IPS-NIHi11 (cell line): ENCODE data around the gene ZNF319.

ENCODE experiments used
- DNase-seq: peaks from one replicate; pipeline ENCODE4 v3.0.0; 2012; ENCODE audit warnings: mixed read lengths, low spot score

ZNF319 gene

DNA sequence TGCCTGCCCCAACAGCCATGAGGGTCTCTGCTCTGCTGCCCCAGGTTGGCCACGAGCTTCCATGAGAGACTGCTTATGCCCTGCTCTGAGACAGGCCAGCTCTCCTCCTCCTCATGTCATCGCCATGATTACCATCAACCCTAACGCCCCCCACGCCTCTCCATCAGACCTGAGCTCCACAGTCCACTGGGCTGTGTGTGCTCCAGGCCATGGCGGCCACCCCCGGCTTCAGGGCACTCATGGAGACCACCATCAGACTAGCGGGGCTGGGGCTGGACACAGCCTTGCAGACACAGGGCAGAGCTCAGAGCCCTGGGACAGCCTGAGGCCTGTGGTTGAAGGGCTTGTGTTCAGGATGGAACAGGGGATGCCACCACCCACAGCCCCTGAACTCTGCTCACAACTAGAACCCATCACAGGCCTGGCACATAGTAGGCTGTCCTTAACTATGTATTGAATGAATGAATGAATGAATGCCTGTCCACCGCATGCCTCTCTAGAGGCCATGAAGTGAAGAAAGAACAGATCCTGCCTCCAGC, 44.1 kb downstream of the ZNF319 start:
- no peak for DNase-seq

DNA sequence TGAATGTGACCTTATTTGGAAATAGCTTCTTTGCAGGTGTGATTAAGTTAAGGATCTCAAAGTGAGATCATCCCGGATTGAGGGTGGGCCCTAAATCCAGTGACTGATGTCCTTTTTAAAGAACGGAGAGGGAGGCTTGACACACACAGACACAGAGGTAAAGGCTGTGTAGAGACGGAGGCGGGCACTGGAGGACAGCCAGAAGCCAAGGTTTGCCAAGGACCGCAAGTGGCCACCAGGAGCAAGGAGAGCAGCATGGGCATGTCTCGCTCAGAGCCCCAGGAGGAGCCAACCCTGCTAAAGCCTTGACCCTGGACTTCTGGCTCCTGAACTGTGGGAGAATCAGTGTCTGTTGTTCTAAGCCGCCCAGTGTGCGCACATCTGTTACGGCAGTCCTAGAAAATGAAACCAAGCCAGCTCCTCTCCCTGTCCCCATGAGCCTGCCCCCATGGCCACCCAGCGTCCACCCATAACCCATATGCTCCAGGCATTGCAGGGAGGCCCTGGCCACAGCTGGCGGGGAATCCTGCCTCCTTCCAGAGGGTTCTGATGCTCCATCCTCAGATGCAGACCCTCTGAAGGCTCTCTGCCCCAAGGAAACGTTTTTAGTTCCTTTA, 44.8 kb downstream of the ZNF319 start:
- no peak for DNase-seq

DNA sequence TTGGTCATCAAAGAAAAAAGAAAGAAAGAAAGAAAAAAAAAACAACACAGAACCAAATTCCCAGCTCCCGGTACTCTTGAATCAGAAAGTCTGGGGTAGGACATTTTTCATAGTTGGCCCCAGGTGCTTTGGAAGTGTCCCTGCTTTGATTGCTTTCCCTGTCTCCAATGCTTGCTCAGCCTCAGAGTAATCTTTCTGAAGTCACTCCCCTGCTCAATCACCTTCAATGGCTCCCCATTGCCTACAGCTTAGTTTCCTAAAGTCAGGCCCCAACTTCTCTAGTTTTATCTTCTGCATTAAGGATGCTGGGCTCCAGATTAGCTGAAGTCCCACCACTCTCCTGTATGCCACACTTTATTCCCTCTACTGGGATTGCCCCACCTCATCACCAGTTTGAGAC, 46.6 kb downstream of the ZNF319 start:
- DNase-seq = no peak

DNA sequence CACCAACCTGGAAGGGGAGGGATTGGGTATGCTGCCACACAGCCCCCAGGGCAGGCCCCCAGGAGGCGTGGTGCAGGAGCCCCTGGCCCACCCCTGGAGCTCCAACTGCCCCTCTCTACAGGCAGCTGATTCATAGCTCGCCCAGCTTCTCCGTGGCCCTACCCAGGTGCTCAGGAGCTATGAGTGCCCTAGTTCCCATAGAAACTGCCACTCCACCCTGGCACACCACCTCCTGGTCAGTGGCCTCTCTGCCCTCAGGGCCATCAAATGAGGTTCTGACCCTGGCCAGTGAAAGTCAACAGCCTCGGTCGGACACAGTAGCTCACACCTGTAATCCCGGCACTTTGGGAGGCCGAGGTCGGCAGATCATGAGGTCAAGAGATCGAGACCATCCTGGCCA, 47.6 kb downstream of the ZNF319 start:
- no peak for DNase-seq

DNA sequence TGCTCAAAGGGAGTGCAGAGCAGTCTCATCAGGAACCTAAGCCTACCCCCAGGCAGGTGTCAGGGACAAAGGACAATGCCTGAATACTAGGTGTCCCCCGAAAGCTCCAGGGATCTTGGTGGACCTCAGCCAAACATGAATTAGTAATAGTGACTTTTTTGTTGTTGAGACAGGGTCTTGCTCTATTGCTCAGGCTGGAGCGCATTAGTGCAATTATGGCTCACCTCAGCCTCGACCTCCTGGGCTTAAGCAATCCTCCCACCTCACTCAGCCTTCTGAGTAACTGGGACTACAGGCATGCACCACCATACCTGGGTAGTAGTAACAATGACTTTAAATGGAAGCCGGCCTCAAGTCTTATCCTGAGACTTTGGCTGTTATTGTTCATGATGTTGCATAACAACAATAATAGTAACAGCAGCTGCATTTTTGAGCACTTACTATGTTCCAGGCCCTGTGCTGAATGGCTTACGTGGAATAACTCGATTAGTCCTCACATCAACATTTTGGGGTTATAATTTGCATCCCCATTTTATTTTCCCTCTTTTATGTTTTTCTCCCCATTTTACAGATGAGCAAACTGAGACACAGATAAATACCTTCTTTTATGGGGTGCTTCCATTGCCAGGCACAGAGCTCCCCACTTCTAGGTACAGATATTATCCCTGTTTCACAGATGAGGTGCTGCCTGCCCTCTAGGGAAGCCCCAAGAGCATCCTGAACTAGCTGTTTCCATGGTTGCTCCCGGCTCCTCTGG, 49.1 kb downstream of the ZNF319 start:
- no peak for DNase-seq

DNA sequence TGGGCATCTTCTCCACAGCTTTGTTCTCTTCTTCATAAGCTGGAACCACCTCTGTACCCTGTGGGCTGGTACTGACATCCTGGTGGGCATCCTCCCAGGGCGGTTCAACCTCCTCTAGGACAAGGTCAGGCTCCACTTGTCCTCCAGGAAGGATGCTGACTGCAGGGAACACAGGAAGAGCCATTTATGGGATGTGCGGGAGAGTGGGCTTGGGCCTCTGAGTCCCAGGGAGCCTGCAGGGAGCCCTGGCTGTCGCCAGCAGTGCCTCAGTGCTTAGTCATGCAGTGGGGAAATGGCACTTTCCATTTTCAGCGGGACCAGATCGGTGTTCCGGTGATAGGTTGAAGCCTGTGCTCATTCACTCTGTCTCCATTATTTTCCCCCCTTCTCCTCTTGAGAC, 50.1 kb downstream of the ZNF319 start:
- DNase-seq = no peak

DNA sequence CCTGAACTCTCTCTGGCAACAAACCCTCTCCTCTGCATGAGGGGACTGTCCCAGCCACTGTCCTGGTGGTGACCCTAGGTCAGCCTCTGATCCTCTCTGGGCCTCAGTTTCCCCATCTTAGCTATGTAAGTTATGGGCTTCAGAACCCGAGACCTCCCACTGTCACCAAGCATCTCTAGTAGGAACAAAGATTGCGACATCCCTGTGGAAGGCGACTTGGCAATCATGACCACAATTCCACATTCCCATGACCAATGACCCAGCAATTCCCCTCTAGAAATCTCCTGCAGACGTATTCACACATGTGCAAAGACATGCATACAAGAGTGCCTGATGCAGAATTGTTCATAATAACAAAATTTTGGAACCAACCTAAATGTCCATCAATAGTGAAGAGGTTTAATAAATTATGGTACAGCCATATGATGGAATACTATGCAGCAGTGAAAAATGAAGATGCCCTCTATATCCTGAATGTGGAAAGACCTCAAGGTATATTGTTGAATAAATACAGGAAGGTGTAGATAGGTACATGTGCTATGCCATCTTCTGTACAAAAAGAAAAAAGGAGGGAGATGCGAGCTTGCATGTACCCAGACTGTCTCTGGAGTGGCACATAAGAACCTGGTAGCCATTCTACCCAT, 50.8 kb downstream of the ZNF319 start:
- no peak for DNase-seq

DNA sequence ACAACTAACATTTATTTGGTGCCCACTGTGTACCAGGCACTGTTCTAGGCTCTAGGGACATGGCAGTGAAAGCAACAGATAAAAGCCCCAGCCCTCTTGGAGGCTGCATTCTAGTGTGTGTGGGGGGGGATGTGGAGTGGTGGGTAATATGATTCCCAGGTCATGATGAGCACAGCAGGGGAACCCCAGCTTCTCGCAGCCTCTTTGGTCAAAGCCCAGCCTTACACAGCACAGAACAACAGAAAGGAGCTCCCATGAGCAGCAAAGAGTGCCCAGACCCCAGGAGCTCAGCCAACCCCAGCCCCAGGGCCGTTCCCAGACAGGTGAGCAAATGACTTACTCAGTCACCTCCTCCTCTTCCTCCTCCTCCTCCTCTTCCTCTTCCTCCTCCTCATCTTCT, 51.5 kb downstream of the ZNF319 start:
- peak; percentile 76 for DNase-seq

DNA sequence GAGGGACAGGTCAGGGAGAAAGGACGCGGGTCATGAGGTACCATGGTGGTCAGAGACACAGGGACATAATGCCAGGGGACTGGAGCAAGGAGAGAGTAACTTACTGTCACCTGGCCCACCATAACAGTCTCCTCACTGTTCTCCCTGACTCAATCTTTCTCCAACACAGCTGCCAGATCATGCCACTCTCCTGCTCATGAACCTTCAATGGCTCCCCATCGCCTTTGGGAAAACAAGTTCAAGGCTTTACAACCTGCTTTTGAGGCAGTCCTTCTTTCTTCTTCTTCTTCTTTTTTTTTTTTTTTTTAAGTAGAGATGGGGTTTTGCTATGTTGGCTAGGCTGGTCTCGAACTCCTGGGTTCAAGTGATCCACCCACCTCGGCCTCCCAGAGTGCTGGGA, 52.4 kb downstream of the ZNF319 start:
- no peak for DNase-seq

DNA sequence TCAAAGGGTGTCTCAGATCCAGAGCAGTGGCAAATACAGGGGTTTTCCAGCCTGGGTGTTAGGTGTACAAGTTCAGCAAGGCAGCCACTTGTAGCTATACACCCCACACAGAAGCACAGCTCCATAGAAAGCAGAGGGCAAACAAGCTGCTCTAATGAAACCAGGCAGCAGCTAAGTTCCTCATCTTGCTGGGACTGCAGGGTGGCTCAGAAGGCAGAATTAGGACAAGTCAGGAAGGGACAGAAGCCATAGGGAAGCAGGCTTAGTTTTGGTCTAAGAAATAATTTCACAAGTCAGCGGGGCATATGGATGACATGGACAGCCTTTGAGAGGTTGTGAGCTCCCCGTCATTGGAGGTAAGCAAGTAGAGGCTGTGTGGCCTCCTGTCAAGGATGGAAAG, 53.2 kb downstream of the ZNF319 start:
- no peak for DNase-seq

DNA sequence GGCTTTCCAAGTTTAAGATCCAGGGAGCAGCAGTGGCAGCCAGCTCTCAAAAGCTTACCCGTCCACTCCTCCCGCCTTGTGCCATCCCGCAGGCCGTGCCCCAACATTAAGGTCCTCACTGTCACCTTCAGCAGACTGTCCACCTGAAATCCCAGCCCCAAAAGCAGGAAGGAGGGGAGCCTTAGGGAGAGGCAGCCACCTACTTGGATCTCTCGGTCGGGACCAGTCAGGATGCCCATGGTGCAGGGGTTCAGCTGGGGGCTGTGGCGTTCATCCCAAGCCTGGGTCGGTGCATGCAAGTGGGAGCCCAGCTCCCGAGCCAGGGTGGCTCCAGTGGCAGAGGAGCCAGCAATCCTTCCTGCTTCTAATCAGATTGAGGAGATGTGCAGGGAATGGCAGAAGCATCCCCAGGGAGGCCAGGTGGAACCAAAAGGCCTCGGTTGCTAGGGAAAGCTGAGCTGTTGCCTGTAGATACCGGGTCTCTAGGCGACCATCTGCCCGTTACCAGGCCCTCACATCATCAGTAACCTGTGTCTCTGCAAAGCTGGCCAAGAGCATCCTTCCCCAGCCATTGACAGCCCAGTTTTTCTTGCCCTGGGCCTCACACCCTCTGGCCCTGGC, 54.2 kb downstream of the ZNF319 start:
- no peak for DNase-seq

DNA sequence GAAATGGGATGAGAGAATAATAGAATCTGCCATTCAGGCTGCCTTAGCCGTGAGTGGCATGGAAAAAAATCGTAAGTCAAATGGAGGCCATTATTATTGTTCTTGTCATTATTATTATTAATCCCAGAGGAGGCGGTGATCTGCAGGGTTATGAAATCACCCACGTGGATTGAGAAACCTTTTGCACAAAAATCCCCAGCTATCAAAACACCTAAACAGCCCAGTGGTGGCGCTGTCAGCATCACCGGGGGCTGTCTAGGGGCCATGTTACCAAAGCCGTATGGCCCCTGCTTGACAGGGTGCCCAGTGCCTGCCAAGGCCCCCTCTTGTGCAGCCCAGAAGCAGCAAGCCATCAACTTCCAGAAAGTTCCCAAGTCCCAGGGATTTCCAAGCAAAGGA, 54.7 kb downstream of the ZNF319 start:
- no peak for DNase-seq

DNA sequence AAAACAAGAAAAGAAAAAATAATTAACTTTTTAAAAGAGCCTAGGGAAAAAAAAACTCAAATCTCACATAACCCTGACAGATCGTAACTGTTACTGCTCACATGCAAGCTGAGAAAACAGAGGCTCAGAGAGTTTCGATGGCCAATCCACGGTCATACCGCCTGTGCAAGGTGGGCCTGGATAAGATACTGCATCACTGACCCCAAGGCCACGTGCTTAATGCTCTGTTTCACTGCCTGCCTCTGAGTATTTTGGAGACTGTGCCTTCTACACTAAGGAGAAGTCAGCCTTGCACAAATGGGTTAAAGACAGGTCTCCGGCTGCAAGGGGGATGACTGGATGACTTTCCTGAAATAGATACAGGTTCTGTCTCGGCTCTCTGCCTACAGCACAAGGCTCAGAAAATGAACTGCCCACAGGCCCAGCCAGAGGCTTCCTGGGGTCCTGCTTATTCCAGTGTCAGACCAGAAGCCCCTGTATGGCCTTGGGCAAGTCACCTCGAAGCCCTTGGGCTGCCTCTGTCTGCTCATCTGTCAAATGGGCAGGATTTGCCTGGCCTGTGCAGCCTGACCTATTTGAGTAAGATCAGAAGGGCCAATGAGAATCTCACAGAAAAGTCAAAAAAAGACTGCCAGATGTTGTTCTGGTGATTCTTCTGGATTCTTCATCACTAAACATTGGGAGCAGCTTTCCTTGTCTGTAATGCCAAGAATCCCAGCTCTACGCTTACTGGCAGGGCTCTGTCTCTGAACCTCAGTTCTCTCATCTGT, 55.3 kb downstream of the ZNF319 start:
- DNase-seq = no peak
